Mesenchymal stem cell (in vitro differentiated cells and primary cell): ENCODE measurements around the gene PTPRE.

ENCODE experiments used
- DNase-seq: peaks from one replicate; pipeline ENCODE4 v3.0.0-alpha.2; 2013
- H2AFZ ChIP-seq: one replicate; pipeline ENCODE4 v1.6.1; 2013; ENCODE audit warnings: low read depth, mild to moderate bottlenecking, control low read depth, inconsistent platforms, low read length, moderate library complexity
- H2AK5ac ChIP-seq: 2 replicates; pipeline ENCODE4 v1.6.1; 2013; ENCODE audit warnings: low read length, moderate library complexity, mild to moderate bottlenecking, inconsistent platforms; ENCODE audit not compliant: severe bottlenecking
- H2BK120ac ChIP-seq: one replicate; pipeline ENCODE4 v1.6.1; 2013; ENCODE audit warnings: low read depth, mild to moderate bottlenecking, inconsistent platforms, low read length, moderate library complexity
- H2BK12ac ChIP-seq, 2 experiments: one replicate each; pipeline ENCODE4 v1.6.1; 2013; ENCODE audit warnings: inconsistent platforms in 2 of 2, low read length in 2 of 2, mild to moderate bottlenecking in 2 of 2, moderate library complexity in 2 of 2, control low read depth in 1 of 2
- H2BK15ac ChIP-seq: one replicate; pipeline ENCODE4 v1.6.1; 2013; ENCODE audit warnings: mild to moderate bottlenecking, low read depth, inconsistent platforms; ENCODE audit not compliant: poor library complexity, severe bottlenecking
- H2BK5ac ChIP-seq: 2 replicates; pipeline ENCODE4 v1.6.1; 2013; ENCODE audit warnings: low read depth, mild to moderate bottlenecking, low read length, control low read depth, inconsistent platforms; ENCODE audit not compliant: poor library complexity, severe bottlenecking
- H3K14ac ChIP-seq, 2 experiments: one replicate each; pipeline ENCODE4 v1.6.1; 2013; ENCODE audit warnings: inconsistent platforms in 2 of 2, low read length in 2 of 2, control low read depth in 1 of 2, mild to moderate bottlenecking in 1 of 2, moderate library complexity in 1 of 2
- H3K18ac ChIP-seq, 2 experiments: one replicate each; pipeline ENCODE4 v1.6.1; 2013; ENCODE audit warnings: inconsistent platforms in 2 of 2, low read length in 2 of 2, control low read depth in 1 of 2, low read depth in 1 of 2, mild to moderate bottlenecking in 1 of 2
- H3K23ac ChIP-seq, 2 experiments: one replicate each; pipeline ENCODE4 v1.6.1; 2013; ENCODE audit warnings: inconsistent platforms in 2 of 2, low read length in 2 of 2, mild to moderate bottlenecking in 2 of 2, moderate library complexity in 2 of 2, control low read depth in 1 of 2
- H3K27ac ChIP-seq: 2 replicates; pipeline ENCODE4 v1.5.1; 2013; ENCODE audit warnings: mild to moderate bottlenecking, moderate library complexity, low read length, control low read depth, inconsistent platforms; ENCODE audit not compliant: poor library complexity, severe bottlenecking
- H3K27me3 ChIP-seq, 2 experiments: 2 replicates each; pipeline versions ENCODE4 v1.6.1 to v1.7.0; 2013; ENCODE audit warnings: low read length in 2 of 2, mild to moderate bottlenecking in 2 of 2, moderate library complexity in 2 of 2, control low read depth in 1 of 2, inconsistent platforms in 1 of 2; ENCODE audit not compliant: control insufficient read depth in 1 of 2, insufficient read depth in 1 of 2
- H3K36me3 ChIP-seq, 2 experiments: 2 replicates each; pipeline versions ENCODE4 v1.6.1 to v1.7.0; 2013; ENCODE audit warnings: low read length in 2 of 2, control low read depth in 1 of 2, inconsistent platforms in 1 of 2, low read depth in 1 of 2, mild to moderate bottlenecking in 1 of 2; ENCODE audit not compliant: insufficient read depth in 2 of 2, control insufficient read depth in 1 of 2
- H3K4ac ChIP-seq, 2 experiments: one replicate each; pipeline ENCODE4 v1.6.1; 2013; ENCODE audit warnings: inconsistent platforms in 2 of 2, low read length in 2 of 2, mild to moderate bottlenecking in 2 of 2, moderate library complexity in 2 of 2, control low read depth in 1 of 2, low read depth in 1 of 2
- H3K4me1 ChIP-seq: 2 replicates; pipeline ENCODE4 v1.6.1; 2013; ENCODE audit warnings: low read depth, low read length, control low read depth; ENCODE audit not compliant: control insufficient read depth, insufficient read depth
- H3K4me2 ChIP-seq: 2 replicates; pipeline ENCODE4 v1.6.1; 2013; ENCODE audit warnings: low read length, mild to moderate bottlenecking, inconsistent platforms; ENCODE audit not compliant: poor library complexity, severe bottlenecking
- H3K4me3 ChIP-seq, 2 experiments: 2 replicates each; pipeline versions ENCODE4 v1.5.1 to v1.7.0; 2013; ENCODE audit warnings: low read length in 2 of 2, mild to moderate bottlenecking in 2 of 2, control low read depth in 1 of 2, low read depth in 1 of 2; ENCODE audit not compliant: insufficient read depth in 1 of 2
- H3K79me1 ChIP-seq: replicated peaks from 2 replicates; pipeline ENCODE4 v1.6.1; 2013; ENCODE audit warnings: mild to moderate bottlenecking, control low read depth, low read length, inconsistent platforms; ENCODE audit not compliant: poor library complexity, severe bottlenecking
- H3K9ac ChIP-seq: 2 replicates; pipeline ENCODE4 v1.7.0; 2013; ENCODE audit warnings: mild to moderate bottlenecking, low read length, moderate library complexity
- H3K9me3 ChIP-seq: 2 replicates; pipeline ENCODE4 v1.7.0; 2013; ENCODE audit warnings: mild to moderate bottlenecking, low read length; ENCODE audit not compliant: control insufficient read depth
- H4K8ac ChIP-seq: one replicate; pipeline ENCODE4 v1.6.1; 2013; ENCODE audit warnings: inconsistent platforms, mild to moderate bottlenecking, low read length, moderate library complexity
- H4K91ac ChIP-seq: one replicate; pipeline ENCODE4 v1.6.1; 2013; ENCODE audit warnings: mild to moderate bottlenecking, low read length, inconsistent platforms
- WGBS: methylation state at CpG from one replicate; pipeline ENCODE4 v1.1.7; 2013; ENCODE audit warnings: mixed read lengths; 5-methylcytosine and 5-hydroxymethylcytosine counted together

The PTPRE gene

GRCh38 chr10:128027306-128027705, 120.4 kb downstream of the PTPRE start:
- H3K4ac ChIP-seq, result no peak overlapping the region
- H2AK5ac ChIP-seq, result no peak overlapping the region

GRCh38 chr10:128027822-128028507, 121.1 kb downstream of the PTPRE start:
- no peak overlapping the region for H2BK12ac ChIP-seq
- WGBS, result 89% methylated on average over 13 of the region's 17 CpGs

More at GRCh38 chr10:128027306-128027705, 120.4 kb downstream of the PTPRE start:
- WGBS, result 80% methylated on average over 7 of the region's 8 CpGs
- H4K91ac ChIP-seq, result no peak overlapping the region
- DNase-seq, result no peak
- no peak overlapping the region for H3K4me3 ChIP-seq
- H2BK5ac ChIP-seq, result no peak overlapping the region
- no peak overlapping the region for H3K9ac ChIP-seq
- peaks cover 11% of the 10 kb centered on the region for H3K4me1 ChIP-seq
- H4K8ac ChIP-seq, result no peak overlapping the region
- H2BK120ac ChIP-seq, result no peak overlapping the region
- no peak overlapping the region for H3K18ac ChIP-seq
- no peak overlapping the region for H3K27ac ChIP-seq
- no peak overlapping the region for H2BK12ac ChIP-seq
- H3K23ac ChIP-seq, result peak overlapping the region in 1 of 2 experiments; percentile 34
- H3K4me2 ChIP-seq, result no peak overlapping the region
- H3K9me3 ChIP-seq, result no peaks in the 10 kb centered on the region
- no peak overlapping the region for H2AFZ ChIP-seq
- peak overlapping the region in 1 of 2 experiments; percentile 66 for H3K14ac ChIP-seq
- H2BK15ac ChIP-seq, result no peak overlapping the region
- H3K79me1 ChIP-seq, result no peaks in the 10 kb centered on the region
- peaks cover 0 to 2% of the 10 kb centered on the region in 2 experiments for H3K36me3 ChIP-seq
- no peaks in the 10 kb centered on the region for H3K27me3 ChIP-seq

GRCh38 chr10:128028508-128029289, 121.8 kb downstream of the PTPRE start:
- no peak overlapping the region for H2BK120ac ChIP-seq
- H3K36me3 ChIP-seq, result peaks cover 0 to 2% of the 10 kb centered on the region in 2 experiments
- no peak overlapping the region for H3K18ac ChIP-seq
- H2BK12ac ChIP-seq, result no peak overlapping the region
- H3K4ac ChIP-seq, result no peak overlapping the region
- H3K9me3 ChIP-seq, result no peaks in the 10 kb centered on the region
- no peak overlapping the region for H3K23ac ChIP-seq
- H4K91ac ChIP-seq, result peak overlapping the region; percentile 61
- no peaks in the 10 kb centered on the region for H3K79me1 ChIP-seq
- no peak overlapping the region for H2AK5ac ChIP-seq
- WGBS, result 88% methylated on average over 24 of the region's 24 CpGs
- H4K8ac ChIP-seq, result no peak overlapping the region
- no peak overlapping the region for H2AFZ ChIP-seq
- H3K9ac ChIP-seq, result no peak overlapping the region
- H3K4me3 ChIP-seq, result no peak overlapping the region
- H2BK5ac ChIP-seq, result no peak overlapping the region
- H3K27me3 ChIP-seq, result no peaks in the 10 kb centered on the region
- DNase-seq, result no peak
- H3K27ac ChIP-seq, result no peak overlapping the region
- no peak overlapping the region for H3K4me2 ChIP-seq
- H2BK15ac ChIP-seq, result peak overlapping the region; percentile 20
- peaks cover 11% of the 10 kb centered on the region for H3K4me1 ChIP-seq
- no peak overlapping the region for H3K14ac ChIP-seq

More at GRCh38 chr10:128027822-128028507, 121.1 kb downstream of the PTPRE start:
- Histone ChIP-seq H2BK120ac (no peak overlapping the region), H3K18ac (no peak overlapping the region), H3K79me1 (no peaks in the 10 kb centered on the region), H3K4ac (no peak overlapping the region), H2AFZ (no peak overlapping the region), H3K9me3 (no peaks in the 10 kb centered on the region), H4K91ac (no peak overlapping the region), H3K27me3 (no peaks in the 10 kb centered on the region), H2BK15ac (no peak overlapping the region), H2AK5ac (no peak overlapping the region), H3K23ac (no peak overlapping the region), H2BK5ac (no peak overlapping the region), H3K27ac (no peak overlapping the region), H4K8ac (no peak overlapping the region), H3K14ac (no peak overlapping the region), H3K36me3 (peaks cover 0 to 2% of the 10 kb centered on the region in 2 experiments), H3K4me2 (no peak overlapping the region), H3K4me3 (no peak overlapping the region), H3K9ac (no peak overlapping the region), H3K4me1 (peaks cover 11% of the 10 kb centered on the region)
- DNase-seq, result no peak

GRCh38 chr10:128029290-128029651, 122.4 kb downstream of the PTPRE start:
- H3K4ac ChIP-seq, result no peak overlapping the region
- no peak overlapping the region for H4K8ac ChIP-seq
- no peak overlapping the region for H2BK12ac ChIP-seq
- H2AFZ ChIP-seq, result no peak overlapping the region
- H4K91ac ChIP-seq, result peak overlapping the region; percentile 20
- H3K18ac ChIP-seq, result no peak overlapping the region
- no peaks in the 10 kb centered on the region for H3K79me1 ChIP-seq
- H3K36me3 ChIP-seq, result peaks cover 0 to 2% of the 10 kb centered on the region in 2 experiments
- no peak overlapping the region for H3K27ac ChIP-seq
- H3K9ac ChIP-seq, result no peak overlapping the region
- H2BK120ac ChIP-seq, result no peak overlapping the region
- H3K23ac ChIP-seq, result no peak overlapping the region
- H3K4me3 ChIP-seq, result no peak overlapping the region
- no peak overlapping the region for H3K14ac ChIP-seq
- H2BK15ac ChIP-seq, result no peak overlapping the region
- no peak overlapping the region for H3K4me2 ChIP-seq
- no peak for DNase-seq
- no peaks in the 10 kb centered on the region for H3K27me3 ChIP-seq
- H2AK5ac ChIP-seq, result no peak overlapping the region
- no peak overlapping the region for H2BK5ac ChIP-seq
- H3K9me3 ChIP-seq, result no peaks in the 10 kb centered on the region
- peaks cover 11% of the 10 kb centered on the region for H3K4me1 ChIP-seq
- WGBS, result 95% methylated on average over 7 of the region's 7 CpGs
